HFF-Myc (cell line): ENCODE measurements around the gene VPS35.

Experiments used
- DNase-seq: peaks from one replicate; pipeline ENCODE4 v3.0.0-alpha.2; 2011; ENCODE audit warnings: low read depth; ENCODE audit errors: extremely low read depth
- H3K4me3 ChIP-seq: replicated peaks from 2 replicates; pipeline ENCODE4 v1.5.1; 2011; ENCODE audit warnings: low read depth, mild to moderate bottlenecking, control low read depth, low read length
- CTCF ChIP-seq: IDR thresholded peaks from 2 replicates; pipeline ENCODE4 v1.5.1; 2012; ENCODE audit warnings: mild to moderate bottlenecking, low read depth, low read length, control low read depth; ENCODE audit errors: missing control alignments

VPS35 gene

DNA sequence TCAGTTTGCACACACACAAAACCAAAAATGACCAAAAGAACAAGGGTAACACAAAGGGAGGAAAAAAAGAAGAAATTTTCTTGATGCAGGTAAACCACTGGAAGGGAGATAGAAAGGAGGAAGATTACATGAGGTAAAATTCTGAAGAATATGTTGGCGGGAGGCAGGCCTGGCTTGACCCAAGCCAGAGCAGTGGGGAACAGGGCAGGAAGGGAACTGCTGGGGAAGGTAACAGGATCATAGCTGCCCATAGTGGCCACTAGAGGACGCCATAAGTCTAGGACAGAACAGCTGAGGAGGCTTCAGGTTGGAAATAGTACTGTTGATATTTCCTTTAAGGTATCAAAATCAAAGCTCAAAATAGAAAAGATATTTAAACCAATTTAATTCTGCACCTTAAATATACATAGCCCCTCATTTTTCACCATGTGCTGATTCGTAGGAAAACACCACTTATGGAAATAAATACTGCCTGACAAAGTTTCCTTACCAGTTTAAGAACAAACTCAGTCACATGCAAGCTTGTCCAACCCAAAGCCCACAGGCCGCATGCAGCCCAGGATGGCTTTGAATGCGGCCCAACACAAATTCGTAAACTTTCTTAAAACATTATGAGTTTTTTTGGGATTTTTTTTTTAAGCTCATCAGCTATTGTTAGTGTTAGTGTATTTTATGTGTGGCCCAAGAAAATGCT, 15.5 kb downstream of the VPS35 start:
- TF ChIP-seq CTCF = peak; percentile 98
- DNase-seq = no peak

DNA sequence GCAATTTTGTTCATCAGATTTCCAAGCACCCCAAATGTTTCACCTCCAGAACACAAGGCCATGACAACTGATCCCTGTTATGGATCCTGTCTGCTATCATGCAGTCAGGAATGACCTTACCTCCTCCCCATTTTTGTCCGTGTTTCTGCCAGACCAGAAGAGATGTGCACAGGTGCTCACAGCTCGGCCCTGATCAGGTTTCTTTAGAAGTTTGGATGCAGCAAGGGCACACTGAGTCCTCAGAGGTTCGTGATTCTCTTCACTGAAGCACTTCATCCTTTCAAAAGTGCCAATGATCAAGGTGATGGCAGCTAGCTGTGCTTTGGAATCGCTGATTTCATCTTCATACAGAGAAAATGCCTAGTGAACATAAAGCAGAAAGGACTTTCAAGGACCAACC, 26.9 kb downstream of the VPS35 start:
- no peak overlapping the region for H3K4me3 ChIP-seq
- DNase-seq = no peak
- TF ChIP-seq CTCF = no peak

More for the DNA sequence above, 15.5 kb downstream of the VPS35 start:
- no peak overlapping the region for H3K4me3 ChIP-seq

- no peak overlapping the region for H3K4me3 ChIP-seq
- no peak for TF ChIP-seq CTCF
- no peak for DNase-seq
Observed at GRCh38 chr16:46658925-46659324, 30.1 kb downstream of the VPS35 start.

DNA sequence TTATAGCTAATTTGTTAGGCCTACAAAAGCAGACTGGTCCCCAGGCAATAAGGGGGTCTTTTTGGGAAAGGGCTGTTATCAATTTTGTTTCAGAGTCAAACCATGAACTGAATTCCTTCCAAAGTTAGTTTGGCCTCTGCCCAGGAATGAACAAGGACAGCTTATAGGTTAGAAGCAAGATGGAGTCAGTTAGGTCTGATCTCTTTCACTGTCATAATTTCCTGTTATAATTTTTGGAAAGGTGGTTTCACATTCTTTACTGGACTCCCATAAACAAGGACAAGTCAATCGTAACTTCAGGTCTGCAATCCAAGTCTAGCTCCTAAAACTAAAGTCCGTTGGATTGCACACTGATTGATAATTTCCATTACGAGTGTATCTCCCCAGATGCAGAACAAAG, 37.7 kb downstream of the VPS35 start:
- H3K4me3 ChIP-seq = no peak overlapping the region
- no peak for TF ChIP-seq CTCF
- no peak for DNase-seq

DNA sequence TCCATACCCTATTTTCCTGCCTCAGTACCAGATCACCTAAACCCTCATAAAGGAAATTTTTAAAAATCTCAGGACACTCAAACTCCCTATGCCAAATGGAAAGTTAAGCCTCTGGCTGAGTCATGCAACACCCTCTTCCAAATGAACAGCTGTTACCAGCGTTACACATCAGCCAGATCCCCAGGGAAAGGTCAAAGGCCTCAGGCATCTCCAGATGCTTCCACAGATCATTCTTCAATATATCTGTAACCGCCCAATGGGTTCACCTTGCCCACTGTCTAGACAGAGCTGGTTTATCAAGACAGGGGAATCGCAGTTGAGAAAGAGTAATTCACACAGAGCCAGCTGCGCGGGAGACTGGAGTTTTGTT, 38.7 kb downstream of the VPS35 start:
- H3K4me3 ChIP-seq = no peak overlapping the region
- DNase-seq = peak; percentile 32

DNA sequence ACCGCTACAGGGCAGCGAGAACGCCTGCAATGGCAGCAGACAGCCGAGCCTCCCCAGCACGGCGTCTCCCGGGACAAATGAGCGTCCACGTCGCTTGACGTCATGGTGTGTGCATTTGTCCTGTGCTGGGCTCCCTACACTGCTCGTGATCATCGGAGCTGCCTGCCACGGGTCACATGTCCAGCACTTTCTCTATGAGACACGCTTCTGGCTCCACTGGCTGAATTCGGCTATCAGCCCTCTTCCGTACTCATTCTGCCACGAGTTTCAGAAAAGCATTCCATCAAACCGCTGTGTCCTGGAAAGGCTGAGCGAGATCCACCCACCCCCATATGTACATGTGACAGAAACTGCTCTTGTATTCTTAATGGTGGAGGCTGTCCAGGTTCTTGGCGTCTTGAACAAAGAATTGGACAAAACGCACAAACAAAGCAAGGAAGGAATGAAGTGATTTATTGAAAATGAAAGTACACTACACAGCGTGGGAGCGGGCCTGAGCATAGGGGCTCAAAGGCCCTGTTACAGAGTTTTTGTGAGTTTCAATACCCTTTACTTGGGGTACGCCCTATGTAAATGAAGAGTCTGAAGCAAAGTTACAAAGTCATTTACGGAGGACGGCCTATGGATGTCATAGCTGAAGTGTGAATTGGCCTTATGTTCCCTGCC, 39.3 kb downstream of the VPS35 start:
- H3K4me3 ChIP-seq = no peak overlapping the region
- DNase-seq = no peak
- no peak for TF ChIP-seq CTCF

More for the DNA sequence above, 38.7 kb downstream of the VPS35 start:
- TF ChIP-seq CTCF = no peak

GRCh38 chr16:46648656-46649055, 40.3 kb downstream of the VPS35 start:
- no peak for DNase-seq
- no peak for TF ChIP-seq CTCF
- no peak overlapping the region for H3K4me3 ChIP-seq
